Muscle layer of colon (tissue), 2 donors: ENCODE measurements around the gene CDKN1B.

Experiments used
- H3K27ac ChIP-seq: one replicate; pipeline ENCODE4 v1.7.0; 2013; ENCODE audit warnings: low read depth, mild to moderate bottlenecking, low read length, moderate library complexity
- H3K27me3 ChIP-seq, 2 donors: one replicate each; pipeline ENCODE4 v1.7.0; 2013; ENCODE audit warnings: low read length in 2 of 2, mild to moderate bottlenecking in 2 of 2; ENCODE audit not compliant: insufficient read depth in 2 of 2, control insufficient read depth in 1 of 2
- H3K36me3 ChIP-seq: one replicate; pipeline ENCODE4 v1.7.0; 2013; ENCODE audit warnings: mild to moderate bottlenecking, low read length; ENCODE audit not compliant: insufficient read depth
- H3K4me1 ChIP-seq: one replicate; pipeline ENCODE4 v1.7.0; 2013; ENCODE audit warnings: mild to moderate bottlenecking, low read length; ENCODE audit not compliant: insufficient read depth
- H3K4me3 ChIP-seq, 2 donors: one replicate each; pipeline ENCODE4 v1.7.0; 2013; ENCODE audit warnings: low read length in 2 of 2, low read depth in 1 of 2, mild to moderate bottlenecking in 1 of 2, moderate library complexity in 1 of 2
- H3K9ac ChIP-seq: one replicate; pipeline ENCODE4 v1.7.0; 2013; ENCODE audit warnings: low read length
- H3K9me3 ChIP-seq: one replicate; pipeline ENCODE4 v1.7.0; 2013; ENCODE audit warnings: mild to moderate bottlenecking, low read length
- donor health status: abdominal sarcoma.
- donor health status: Adenocarcinoma of cecum.

CDKN1B gene

GRCh38 chr12:12704593-12705230, 12.5 kb upstream of the CDKN1B start:
- H3K36me3 ChIP-seq = no peaks in the 10 kb centered on the region
- H3K4me1 ChIP-seq = peaks cover 9% of the 10 kb centered on the region
- no peaks in the 10 kb centered on the region for H3K27me3 ChIP-seq
- no peak overlapping the region for H3K27ac ChIP-seq
- no peak overlapping the region for H3K9ac ChIP-seq
- no peaks in the 10 kb centered on the region for H3K9me3 ChIP-seq
- no peak overlapping the region for H3K4me3 ChIP-seq

GRCh38 chr12:12705838-12706520, 11.2 kb upstream of the CDKN1B start:
- H3K4me1 ChIP-seq = peaks cover 9% of the 10 kb centered on the region
- no peak overlapping the region for H3K27ac ChIP-seq
- no peak overlapping the region for H3K9ac ChIP-seq

GRCh38 chr12:12713932-12714275, 3.3 kb upstream of the CDKN1B start:
- H3K4me3 ChIP-seq = peak overlapping the region; percentile 22 to 55
- H3K27me3 ChIP-seq = no peaks in the 10 kb centered on the region
- no peaks in the 10 kb centered on the region for H3K36me3 ChIP-seq
- H3K9me3 ChIP-seq = no peaks in the 10 kb centered on the region
- peak overlapping the region; percentile 72 for H3K9ac ChIP-seq
- H3K27ac ChIP-seq = peak overlapping the region; percentile 100
- H3K4me1 ChIP-seq = peaks cover 29% of the 10 kb centered on the region

More at GRCh38 chr12:12705838-12706520, 11.2 kb upstream of the CDKN1B start:
- no peaks in the 10 kb centered on the region for H3K9me3 ChIP-seq
- no peak overlapping the region for H3K4me3 ChIP-seq
- no peaks in the 10 kb centered on the region for H3K27me3 ChIP-seq
- no peaks in the 10 kb centered on the region for H3K36me3 ChIP-seq

- Histone ChIP-seq H3K27me3 (no peaks in the 10 kb centered on the region), H3K4me3 (peak overlapping the region; percentile 22 to 55), H3K36me3 (peaks cover 5% of the 10 kb centered on the region), H3K4me1 (peaks cover 29% of the 10 kb centered on the region), H3K9ac (peak overlapping the region; percentile 72), H3K27ac (peak overlapping the region; percentile 100), H3K9me3 (no peaks in the 10 kb centered on the region)
Measured at GRCh38 chr12:12714276-12715021, 2.7 kb upstream of the CDKN1B start.

GRCh38 chr12:12715128-12715458, 2.1 kb upstream of the CDKN1B start:
- Histone ChIP-seq H3K4me1 (peaks cover 32% of the 10 kb centered on the region), H3K4me3 (peak overlapping the region in 1 of 2 donors; percentile 55), H3K27me3 (no peaks in the 10 kb centered on the region), H3K36me3 (peaks cover 11% of the 10 kb centered on the region), H3K9ac (peak overlapping the region; percentile 72), H3K9me3 (no peaks in the 10 kb centered on the region), H3K27ac (peak overlapping the region; percentile 100)

GRCh38 chr12:12715459-12716150, 1.6 kb upstream of the CDKN1B start:
- H3K27ac ChIP-seq = peak overlapping the region; percentile 100
- H3K36me3 ChIP-seq = peaks cover 15% of the 10 kb centered on the region
- peak overlapping the region; percentile 72 for H3K9ac ChIP-seq
- peaks cover 37% of the 10 kb centered on the region for H3K4me1 ChIP-seq
- H3K4me3 ChIP-seq = peak overlapping the region; percentile 85 to 95
- no peaks in the 10 kb centered on the region for H3K9me3 ChIP-seq
- no peaks in the 10 kb centered on the region for H3K27me3 ChIP-seq

- no peaks in the 10 kb centered on the region for H3K27me3 ChIP-seq
- H3K36me3 ChIP-seq = peaks cover 22% of the 10 kb centered on the region
- peak overlapping the region; percentile 72 for H3K9ac ChIP-seq
- peak overlapping the region; percentile 85 to 95 for H3K4me3 ChIP-seq
- peak overlapping the region; percentile 100 for H3K27ac ChIP-seq
- H3K9me3 ChIP-seq = no peaks in the 10 kb centered on the region
- H3K4me1 ChIP-seq = peaks cover 43% of the 10 kb centered on the region
Measured at GRCh38 chr12:12716151-12716792, 896 bp upstream of the CDKN1B start.

GRCh38 chr12:12717586-12718380, 615 bp downstream of the CDKN1B start:
- Histone ChIP-seq H3K4me1 (peaks cover 51% of the 10 kb centered on the region), H3K4me3 (peak overlapping the region; percentile 85 to 95), H3K36me3 (peaks cover 29% of the 10 kb centered on the region), H3K9ac (peak overlapping the region; percentile 85), H3K27me3 (no peaks in the 10 kb centered on the region), H3K9me3 (no peaks in the 10 kb centered on the region), H3K27ac (peak overlapping the region; percentile 100)

GRCh38 chr12:12718381-12718759, 1.2 kb downstream of the CDKN1B start:
- Histone ChIP-seq H3K36me3 (peaks cover 29% of the 10 kb centered on the region), H3K27me3 (no peaks in the 10 kb centered on the region), H3K4me3 (peak overlapping the region; percentile 85 to 95), H3K9me3 (no peaks in the 10 kb centered on the region), H3K9ac (peak overlapping the region; percentile 85), H3K4me1 (peaks cover 56% of the 10 kb centered on the region), H3K27ac (peak overlapping the region; percentile 100)

GRCh38 chr12:12718853-12719252, 1.7 kb downstream of the CDKN1B start:
- Histone ChIP-seq H3K27me3 (no peaks in the 10 kb centered on the region), H3K36me3 (peaks cover 29% of the 10 kb centered on the region), H3K4me1 (peaks cover 53% of the 10 kb centered on the region), H3K9me3 (no peaks in the 10 kb centered on the region), H3K27ac (peak overlapping the region; percentile 100), H3K9ac (peak overlapping the region; percentile 85), H3K4me3 (peak overlapping the region; percentile 85 to 95)
